ENCODE results near the gene EEF1AKMT4. TPM values are rescaled to one million over a fixed set of nuclear protein-coding genes. Genes with fewer than 3 reads are reported as not detected.

EEF1AKMT4 gene
- total and polyA plus RNA-seq, 2 of the 8 experiments (the other 6 are each of a cell fraction or from before 2014, with no cell fraction given): 9.3 to 30.1 TPM

- Histone ChIP-seq H3K4ac (replicated peaks; ENCODE audit: insufficient read length, low read depth, low read length) (no peak overlapping the region), H3K79me2 (ENCODE audit: control insufficient read depth in 1 of 2, insufficient read depth in 2 of 2, low read length in 2 of 2) (no peaks in the 10 kb centered on the region), H3K56ac (replicated peaks; ENCODE audit: insufficient read length, low read depth, low read length) (no peak overlapping the region), H2AFZ (ENCODE audit: low read length) (no peak overlapping the region), H3K9ac (replicated peaks in 1 of 4; ENCODE audit: extremely low read depth in 1 of 4, low read depth in 3 of 4, low read length in 3 of 4) (no peak overlapping the region), H3K4me3 (ENCODE audit: extremely low read depth in 1 of 4, insufficient read depth in 2 of 4, low read depth in 3 of 4, low read length in 4 of 4) (no peak overlapping the region), H4K8ac (ENCODE audit: extremely low read depth, insufficient read depth, low read length) (no peak overlapping the region), H2BK120ac (replicated peaks; ENCODE audit: low read depth, low read length) (no peak overlapping the region), H3K4me1 (replicated peaks in 1 of 4; ENCODE audit: control insufficient read depth in 3 of 4, insufficient read depth in 4 of 4, low read length in 3 of 4) (peaks cover 0 to 2% (median 0%) of the 10 kb centered on the region in 4 experiments; a peak in 2 of 7 replicates), H2BK15ac (ENCODE audit: low read length) (no peak overlapping the region), H4K20me1 (replicated peaks in 1 of 2; ENCODE audit: control insufficient read depth in 1 of 2, insufficient read depth in 2 of 2, low read length in 2 of 2) (no peaks in the 10 kb centered on the region), H3K9me3 (ENCODE audit: insufficient read depth in 2 of 2, low read depth in 1 of 2, low read length in 1 of 2) (no peaks in the 10 kb centered on the region), H3K4me2 (ENCODE audit: insufficient read depth in 1 of 2, low read depth in 2 of 2, low read length in 2 of 2) (no peak overlapping the region), H4K5ac (ENCODE audit: insufficient read length, low read depth, low read length) (no peak overlapping the region), H3K14ac (ENCODE audit: insufficient read length) (no peak overlapping the region), H3K23ac (ENCODE audit: insufficient read length) (no peak overlapping the region), H2BK12ac (ENCODE audit: low read depth, low read length) (no peak overlapping the region), H4K91ac (replicated peaks; ENCODE audit: insufficient read length, low read length) (no peak overlapping the region), H2AK5ac (ENCODE audit: low read depth, low read length) (no peak overlapping the region), H2BK20ac (ENCODE audit: low read length) (no peak overlapping the region), H3K27me3 (replicated peaks in 1 of 4; ENCODE audit: control insufficient read depth in 3 of 4, extremely low read depth in 1 of 4, insufficient read depth in 3 of 4, low read length in 3 of 4) (no peaks in the 10 kb centered on the region), H3K79me1 (ENCODE audit: low read depth, low read length) (no peaks in the 10 kb centered on the region), H2BK5ac (ENCODE audit: low read depth, low read length) (no peak overlapping the region), H3K23me2 (ENCODE audit: low read depth, low read length) (no peaks in the 10 kb centered on the region), H3K27ac (ENCODE audit: low read depth, low read length) (no peak overlapping the region), H3K18ac (ENCODE audit: extremely low read depth, low read length) (no peak overlapping the region), H3K36me3 (ENCODE audit: control insufficient read depth in 2 of 4, insufficient read depth in 4 of 4, low read length in 3 of 4) (no peaks in the 10 kb centered on the region)
- WGBS, 2 experiments (ENCODE audit: extremely low coverage in 1 of 2, insufficient coverage in 1 of 2, insufficient read length in 1 of 2, insufficient replicate concordance in 2 of 2, low coverage in 1 of 2, low lambda C conversion rate in 2 of 2, missing lambda C conversion rate in 1 of 2): 89% methylated on average over 8 of the region's 8 CpGs; no CpG with 5 or more reads in 1 of the 2 experiments
- DNase-seq (ENCODE audit: low read depth in 1 of 2, low spot score in 2 of 2): no peak
- ChIA-PET POLR2A (ENCODE audit: partially characterized antibody) (interaction anchor here (0.6 to 1.1 kb wide), 3 partner anchors 14 to 101 kb away, joined by 3 to 5 read pairs (median 3); no protein-coding TSS in a partner anchor), CTCF (ENCODE audit: partially characterized antibody) (interaction anchor here (0.6 to 6.0 kb wide), 17 partner anchors 8 to 387 kb away, joined by 3 to 47 read pairs (median 6); partner anchors contain the start of genes ABCF3 and CAMK2N2)
- FAIRE-seq: no peak
- TF ChIP-seq CBX5 (IDR thresholded peaks at IDR 0.05; ENCODE audit: low read depth, low read length) (no peak), ASH2L (IDR thresholded peaks at IDR 0.05; ENCODE audit: low read length) (no peak), ZNF274 (IDR thresholded peaks at IDR 0.05; ENCODE audit: borderline replicate concordance, extremely low read depth, low read length) (no peak), JUN (IDR thresholded peaks at IDR 0.05; ENCODE audit: low read depth, low read length) (no peak), SP4 (IDR thresholded peaks at IDR 0.05; ENCODE audit: low read length) (no peak), CHD1 (IDR thresholded peaks at IDR 0.05; ENCODE audit: low read depth, low read length) (no peak), SP1 (IDR thresholded peaks at IDR 0.05; ENCODE audit: low read depth, low read length) (no peak), CTCF (IDR thresholded peaks at IDR 0.05; ENCODE audit: control extremely low read depth in 1 of 3, insufficient read depth in 1 of 3, low read depth in 1 of 3, low read length in 3 of 3) (no peak), TBP (IDR thresholded peaks at IDR 0.05; ENCODE audit: low read depth, low read length) (no peak), RXRA (IDR thresholded peaks at IDR 0.05; ENCODE audit: insufficient read depth, low read depth, low read length) (no peak), CHD2 (IDR thresholded peaks at IDR 0.05; ENCODE audit: low read length) (no peak), SRF (IDR thresholded peaks at IDR 0.05; ENCODE audit: low read depth, low read length) (no peak), SUZ12 (IDR thresholded peaks at IDR 0.05; ENCODE audit: low read length) (no peak)
Measured at GRCh38 chr3:184283681-184284080, 34.2 kb downstream of the EEF1AKMT4 start.

All from H1 (cell line).